Measurements from ENCODE around the gene PPBP.

DNA sequence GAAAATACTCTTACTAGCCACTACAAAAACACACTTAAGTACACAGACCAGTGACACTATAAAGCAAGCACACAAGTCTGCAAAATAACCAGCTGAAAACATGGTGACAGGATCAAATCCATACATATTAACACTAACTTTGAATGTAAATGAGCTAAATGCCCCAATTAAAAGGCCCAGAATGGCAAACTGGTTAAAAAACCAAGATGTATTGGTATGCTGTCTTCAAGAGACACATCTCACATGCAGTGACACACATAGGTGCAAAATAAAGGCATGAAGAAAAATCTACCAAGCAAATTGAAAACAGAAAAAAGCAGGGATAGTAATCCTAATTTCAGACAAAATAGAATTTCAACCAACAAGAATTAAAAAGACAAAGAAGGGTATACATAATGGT lies 17.0 kb downstream of the PPBP start:
- TF ChIP-seq EZH2 (IDR thresholded peaks at IDR 0.05) (no peak), POLR2AphosphoS5 (IDR thresholded peaks at IDR 0.05; ENCODE audit: borderline replicate concordance, low read depth, low read length) (no peak)
